Measurements from ENCODE around the gene DCBLD2. TPM values are rescaled to one million over a fixed set of nuclear protein-coding genes. Genes with fewer than 3 reads are reported as not detected.

Gene DCBLD2
- total and polyA plus RNA-seq, 2 of the 13 experiments (the other 11 are each of a cell fraction or from before 2014, with no cell fraction given) = 43.8 to 56.9 TPM

DNA sequence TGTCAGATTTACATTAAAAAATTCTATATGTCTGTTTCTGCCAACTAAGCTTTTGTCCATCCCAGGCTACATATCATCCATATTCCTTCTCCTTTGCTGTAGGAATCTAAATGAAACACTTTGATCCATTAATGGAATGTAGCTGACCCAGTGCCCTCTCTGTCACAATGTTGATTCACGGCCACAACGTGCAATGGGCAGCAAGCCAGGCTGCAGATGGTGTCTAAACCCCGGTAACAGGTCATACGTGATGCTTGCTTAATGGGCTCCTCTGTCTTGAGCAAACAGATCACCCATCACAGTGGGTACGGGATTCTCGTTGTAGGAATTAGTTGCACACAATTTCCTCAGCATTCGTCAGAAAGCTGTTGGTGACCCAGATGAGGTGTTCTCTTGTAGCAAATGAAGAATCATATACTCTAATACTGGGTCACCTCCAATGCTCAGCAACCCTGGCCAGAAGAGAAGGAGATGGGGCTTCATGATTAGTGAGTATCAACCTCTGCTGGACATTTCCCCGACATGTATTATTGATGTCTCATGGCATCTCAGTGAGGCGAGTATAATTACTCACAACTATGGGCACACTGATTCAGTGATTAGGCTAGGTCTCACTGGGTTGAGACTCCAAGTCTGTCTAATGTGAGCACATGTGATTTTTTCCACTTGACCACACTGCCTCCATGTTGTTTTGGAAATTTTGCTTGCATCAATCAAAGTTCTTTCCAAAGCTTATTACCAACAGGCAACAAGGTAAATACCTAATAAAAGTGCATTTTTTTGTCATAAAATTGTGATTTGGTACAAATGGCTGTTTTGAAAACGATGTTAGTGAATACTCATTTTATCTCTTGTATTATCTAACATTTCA lies 12.9 kb upstream of the DCBLD2 start (continued):
- TF ChIP-seq, protein P1, sequence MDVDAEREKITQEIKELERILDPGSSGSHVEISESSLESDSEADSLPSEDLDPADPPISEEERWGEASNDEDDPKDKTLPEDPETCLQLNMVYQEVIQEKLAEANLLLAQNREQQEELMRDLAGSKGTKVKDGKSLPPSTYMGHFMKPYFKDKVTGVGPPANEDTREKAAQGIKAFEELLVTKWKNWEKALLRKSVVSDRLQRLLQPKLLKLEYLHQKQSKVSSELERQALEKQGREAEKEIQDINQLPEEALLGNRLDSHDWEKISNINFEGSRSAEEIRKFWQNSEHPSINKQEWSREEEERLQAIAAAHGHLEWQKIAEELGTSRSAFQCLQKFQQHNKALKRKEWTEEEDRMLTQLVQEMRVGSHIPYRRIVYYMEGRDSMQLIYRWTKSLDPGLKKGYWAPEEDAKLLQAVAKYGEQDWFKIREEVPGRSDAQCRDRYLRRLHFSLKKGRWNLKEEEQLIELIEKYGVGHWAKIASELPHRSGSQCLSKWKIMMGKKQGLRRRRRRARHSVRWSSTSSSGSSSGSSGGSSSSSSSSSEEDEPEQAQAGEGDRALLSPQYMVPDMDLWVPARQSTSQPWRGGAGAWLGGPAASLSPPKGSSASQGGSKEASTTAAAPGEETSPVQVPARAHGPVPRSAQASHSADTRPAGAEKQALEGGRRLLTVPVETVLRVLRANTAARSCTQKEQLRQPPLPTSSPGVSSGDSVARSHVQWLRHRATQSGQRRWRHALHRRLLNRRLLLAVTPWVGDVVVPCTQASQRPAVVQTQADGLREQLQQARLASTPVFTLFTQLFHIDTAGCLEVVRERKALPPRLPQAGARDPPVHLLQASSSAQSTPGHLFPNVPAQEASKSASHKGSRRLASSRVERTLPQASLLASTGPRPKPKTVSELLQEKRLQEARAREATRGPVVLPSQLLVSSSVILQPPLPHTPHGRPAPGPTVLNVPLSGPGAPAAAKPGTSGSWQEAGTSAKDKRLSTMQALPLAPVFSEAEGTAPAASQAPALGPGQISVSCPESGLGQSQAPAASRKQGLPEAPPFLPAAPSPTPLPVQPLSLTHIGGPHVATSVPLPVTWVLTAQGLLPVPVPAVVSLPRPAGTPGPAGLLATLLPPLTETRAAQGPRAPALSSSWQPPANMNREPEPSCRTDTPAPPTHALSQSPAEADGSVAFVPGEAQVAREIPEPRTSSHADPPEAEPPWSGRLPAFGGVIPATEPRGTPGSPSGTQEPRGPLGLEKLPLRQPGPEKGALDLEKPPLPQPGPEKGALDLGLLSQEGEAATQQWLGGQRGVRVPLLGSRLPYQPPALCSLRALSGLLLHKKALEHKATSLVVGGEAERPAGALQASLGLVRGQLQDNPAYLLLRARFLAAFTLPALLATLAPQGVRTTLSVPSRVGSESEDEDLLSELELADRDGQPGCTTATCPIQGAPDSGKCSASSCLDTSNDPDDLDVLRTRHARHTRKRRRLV (CRISPR knock-in tag; IDR thresholded peaks at IDR 0.05) = no peak
- no peak for TF ChIP-seq SRF (IDR thresholded peaks at IDR 0.05; ENCODE audit: low read depth, low read length)
- no peak for TF ChIP-seq ZNF33B (CRISPR knock-in tag; IDR thresholded peaks at IDR 0.05)
- TF ChIP-seq HOMEZ (CRISPR knock-in tag; IDR thresholded peaks at IDR 0.05; ENCODE audit: low read depth) = 0 out of 2 replicates have a peak, but pooled peaks have one; percentile 33
- no peak for TF ChIP-seq ZNF143 (CRISPR knock-in tag; IDR thresholded peaks at IDR 0.05)
- no peak for TF ChIP-seq CREB3 (CRISPR knock-in tag; IDR thresholded peaks at IDR 0.05)
- TF ChIP-seq NCOR1 (IDR thresholded peaks at IDR 0.05; ENCODE audit: borderline replicate concordance, low read length) = no peak; the same call in 1 of the 2 replicates
- TF ChIP-seq, protein P2, sequence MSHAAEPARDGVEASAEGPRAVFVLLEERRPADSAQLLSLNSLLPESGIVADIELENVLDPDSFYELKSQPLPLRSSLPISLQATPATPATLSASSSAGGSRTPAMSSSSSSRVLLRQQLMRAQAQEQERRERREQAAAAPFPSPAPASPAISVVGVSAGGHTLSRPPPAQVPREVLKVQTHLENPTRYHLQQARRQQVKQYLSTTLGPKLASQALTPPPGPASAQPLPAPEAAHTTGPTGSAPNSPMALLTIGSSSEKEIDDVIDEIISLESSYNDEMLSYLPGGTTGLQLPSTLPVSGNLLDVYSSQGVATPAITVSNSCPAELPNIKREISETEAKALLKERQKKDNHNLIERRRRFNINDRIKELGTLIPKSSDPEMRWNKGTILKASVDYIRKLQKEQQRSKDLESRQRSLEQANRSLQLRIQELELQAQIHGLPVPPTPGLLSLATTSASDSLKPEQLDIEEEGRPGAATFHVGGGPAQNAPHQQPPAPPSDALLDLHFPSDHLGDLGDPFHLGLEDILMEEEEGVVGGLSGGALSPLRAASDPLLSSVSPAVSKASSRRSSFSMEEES (CRISPR knock-in tag; IDR thresholded peaks at IDR 0.05) = 0 out of 2 replicates have a peak, but pooled peaks have one; percentile 25
- no peak for TF ChIP-seq ELF4 (CRISPR knock-in tag; IDR thresholded peaks at IDR 0.05; ENCODE audit: borderline replicate concordance)
- TF ChIP-seq ZNF124 (CRISPR knock-in tag; IDR thresholded peaks at IDR 0.05) = no peak
- no peak for TF ChIP-seq ZNF710 (CRISPR knock-in tag; IDR thresholded peaks at IDR 0.05; ENCODE audit: borderline replicate concordance)
- no peak for TF ChIP-seq TRIM24 (CRISPR knock-in tag; IDR thresholded peaks at IDR 0.05)
- TF ChIP-seq SOX6 (IDR thresholded peaks at IDR 0.05) = no peak
- TF ChIP-seq SOX6 (CRISPR knock-in tag; IDR thresholded peaks at IDR 0.05) = no peak
- TF ChIP-seq ZNF205 (CRISPR knock-in tag; IDR thresholded peaks at IDR 0.05) = no peak
- TF ChIP-seq ZFP90 (CRISPR knock-in tag; IDR thresholded peaks at IDR 0.05; ENCODE audit: borderline replicate concordance) = no peak
- TF ChIP-seq RXRA (CRISPR knock-in tag; IDR thresholded peaks at IDR 0.05) = peak; percentile 27; the same call in 1 of the 2 replicates
- TF ChIP-seq GATAD2A (CRISPR knock-in tag; IDR thresholded peaks at IDR 0.05) = 0 out of 2 replicates have a peak, but pooled peaks have one; percentile 13

Measured in HepG2 (cell line).